Islet precursor cell (in vitro differentiated cells): Measurements from ENCODE around the gene DAB1.
A peak's percentile ranks its signal among the peaks of the same experiment; 100 is the strongest.

Experiments used
- DNase-seq: peaks from one replicate; pipeline ENCODE4 v3.0.0-alpha.2; 2018

DAB1 gene

DNA sequence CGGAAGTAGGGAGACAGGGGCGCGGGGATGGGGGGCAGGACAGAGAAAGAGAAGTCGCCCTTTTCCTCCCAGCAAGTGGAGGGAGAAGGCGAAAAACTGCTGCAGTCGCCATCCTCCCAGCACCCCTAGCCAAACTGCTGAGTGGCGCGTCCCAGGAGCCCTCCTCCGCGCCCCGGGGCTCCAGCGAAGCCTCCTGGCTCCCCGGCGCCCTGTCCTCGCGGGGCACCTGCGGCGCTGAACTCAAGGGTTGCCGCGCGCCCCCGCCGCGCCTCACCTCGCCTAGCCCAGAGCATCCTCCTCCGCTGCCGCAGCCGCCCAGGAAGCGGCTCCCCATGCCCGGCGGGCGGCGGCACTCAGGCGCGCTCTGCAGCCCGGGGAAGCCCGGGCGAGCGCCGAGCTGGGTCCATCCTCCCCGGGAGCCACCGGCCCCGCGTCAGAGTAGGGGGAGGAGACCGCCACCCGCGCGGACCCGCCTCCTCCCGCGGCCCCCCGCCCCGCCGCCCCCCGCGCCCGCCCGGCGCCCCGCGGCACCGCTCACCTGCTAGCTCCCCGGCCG, at the start of gene DAB1:
Gene DAB1 (minus strand): TSS at position 405 of the 556 bp plus-strand sequence. CDS start 133,030 bp downstream, outside the sequence.
- DNase-seq, result peak; percentile 72

DNA sequence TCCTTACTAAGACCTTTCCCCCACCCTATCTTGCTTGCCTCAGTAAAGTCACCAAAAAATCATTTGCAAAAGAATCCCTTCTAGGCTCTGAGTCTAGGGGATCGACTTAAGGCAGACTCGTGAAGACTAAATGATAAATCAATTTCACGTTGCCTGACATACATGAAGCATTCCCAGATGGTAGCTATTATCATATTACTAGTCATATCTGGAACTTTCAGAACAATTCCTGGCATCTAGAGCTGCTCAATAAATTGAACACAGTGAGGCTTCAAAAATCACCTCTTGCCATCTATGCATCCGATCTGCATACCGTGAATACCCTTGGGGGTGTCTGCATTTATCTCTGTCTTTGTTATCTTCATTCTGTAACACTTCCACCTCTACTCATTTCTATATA, 49.6 kb upstream of the DAB1 start:
- no peak for DNase-seq

DNA sequence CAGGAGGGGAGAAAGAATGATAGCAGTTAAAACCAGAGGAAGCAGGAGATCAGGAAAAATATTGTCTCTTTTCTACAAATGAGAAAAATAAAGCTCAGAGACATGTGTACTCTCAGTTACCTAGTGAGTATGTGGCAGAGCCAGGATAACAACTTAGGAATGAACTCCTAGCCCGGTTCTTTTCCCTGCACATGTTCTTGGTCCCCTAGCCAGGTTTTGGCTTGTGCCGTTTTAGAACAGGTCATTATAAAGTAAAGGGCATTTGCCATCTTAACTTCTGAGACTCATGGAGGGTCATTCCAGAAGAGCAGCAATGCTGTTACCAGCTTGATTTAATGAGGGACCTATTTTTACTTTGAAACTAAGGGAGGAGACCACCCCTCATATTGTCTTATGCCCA, 48.1 kb upstream of the DAB1 start:
- no peak for DNase-seq

DNA sequence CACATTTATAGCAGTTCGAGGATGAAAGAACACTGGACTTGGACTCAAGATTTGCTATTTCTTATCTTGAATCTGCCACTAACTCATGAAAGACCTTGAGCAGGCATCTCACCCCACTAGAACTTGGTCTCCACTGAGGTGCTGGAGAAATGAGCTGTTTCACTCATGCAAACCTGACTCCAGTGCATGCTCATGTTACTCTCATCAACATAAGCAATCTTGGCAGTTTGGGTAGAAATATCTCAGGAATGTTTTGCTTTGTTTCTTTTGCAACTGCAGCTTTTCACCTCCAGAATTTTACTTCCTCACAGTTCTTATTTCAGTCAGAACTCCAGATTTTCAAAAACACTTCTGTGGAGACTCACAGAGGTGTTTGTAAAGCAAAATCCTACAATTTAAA, 46.2 kb upstream of the DAB1 start:
- DNase-seq, result no peak

DNA sequence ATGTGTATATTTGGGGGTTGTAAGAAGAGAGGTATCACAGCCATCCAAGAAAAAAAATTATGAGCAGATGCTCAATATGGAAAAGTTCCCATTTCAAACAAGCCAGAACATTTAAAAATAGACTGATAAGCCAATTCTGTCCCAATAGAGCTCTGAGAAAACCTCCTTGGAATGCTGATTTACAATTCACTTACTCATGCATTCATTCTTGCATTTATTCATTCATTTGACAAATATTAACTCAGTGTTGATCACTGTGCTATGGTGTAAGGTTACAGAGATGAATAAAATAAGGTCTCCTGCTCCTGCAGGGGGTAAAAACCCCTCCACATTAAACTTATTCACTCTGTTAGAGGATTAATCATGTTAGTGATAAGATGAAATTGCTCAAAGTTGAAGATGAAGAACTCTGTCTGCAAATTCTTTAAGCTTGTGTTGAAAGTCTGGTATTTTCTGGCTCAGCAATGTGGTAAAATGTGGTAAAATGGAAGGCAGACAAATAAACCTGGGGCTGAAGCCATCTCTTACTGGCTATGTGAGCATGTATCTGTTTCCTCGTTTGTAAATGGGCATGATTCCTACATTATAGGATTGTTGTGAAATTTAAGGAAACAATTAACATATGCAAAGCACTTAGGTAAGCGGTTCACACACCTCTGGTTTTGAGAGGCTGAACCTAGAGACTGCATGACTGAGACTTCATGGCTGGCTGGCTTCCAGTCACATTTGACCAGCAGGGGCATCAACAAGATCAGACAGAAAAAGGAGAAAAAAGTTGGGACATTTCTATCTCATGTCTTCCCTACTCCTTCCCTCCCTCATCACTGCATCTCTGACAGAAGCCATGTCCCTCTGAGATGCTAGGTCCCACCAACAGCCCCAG, 45.0 kb upstream of the DAB1 start:
- no peak for DNase-seq

DNA sequence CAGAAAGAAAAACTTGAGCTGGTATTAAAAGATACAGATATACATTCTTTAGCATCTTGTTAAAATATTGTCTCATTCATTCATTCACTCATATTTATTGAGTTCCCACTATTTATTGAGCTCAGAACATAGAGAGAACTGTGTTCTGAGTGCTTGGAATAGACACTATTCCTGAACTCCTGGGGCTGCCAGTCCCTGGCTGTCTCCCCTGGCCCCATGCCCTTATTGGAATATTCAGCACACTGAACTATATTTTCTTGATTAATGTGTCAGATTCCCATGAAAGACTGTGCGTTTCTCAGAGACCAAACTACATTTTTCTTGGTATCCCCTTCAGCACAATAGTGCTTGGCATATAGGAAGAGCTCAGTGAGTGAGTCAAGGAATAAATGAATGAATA, 44.0 kb upstream of the DAB1 start:
- DNase-seq, result no peak

DNA sequence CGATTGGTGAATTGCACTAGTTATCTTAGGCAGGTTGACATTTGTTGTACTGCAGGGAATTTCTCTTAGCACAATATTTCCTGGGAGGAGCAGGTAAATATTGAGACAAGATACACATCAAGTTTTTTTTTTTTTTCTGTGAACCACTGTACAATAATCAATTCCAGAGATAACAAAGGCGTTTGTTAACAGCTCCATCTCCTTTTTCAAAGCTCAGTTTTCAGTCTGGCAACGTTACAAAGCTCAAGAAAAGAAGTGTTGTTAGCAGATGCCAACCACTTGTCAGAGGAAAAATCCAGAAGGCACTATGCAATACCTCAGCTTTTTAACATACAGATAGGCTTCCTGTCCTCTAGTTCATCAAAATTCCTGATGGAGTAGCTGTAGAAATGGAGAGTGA, 40.9 kb upstream of the DAB1 start:
- no peak for DNase-seq

DNA sequence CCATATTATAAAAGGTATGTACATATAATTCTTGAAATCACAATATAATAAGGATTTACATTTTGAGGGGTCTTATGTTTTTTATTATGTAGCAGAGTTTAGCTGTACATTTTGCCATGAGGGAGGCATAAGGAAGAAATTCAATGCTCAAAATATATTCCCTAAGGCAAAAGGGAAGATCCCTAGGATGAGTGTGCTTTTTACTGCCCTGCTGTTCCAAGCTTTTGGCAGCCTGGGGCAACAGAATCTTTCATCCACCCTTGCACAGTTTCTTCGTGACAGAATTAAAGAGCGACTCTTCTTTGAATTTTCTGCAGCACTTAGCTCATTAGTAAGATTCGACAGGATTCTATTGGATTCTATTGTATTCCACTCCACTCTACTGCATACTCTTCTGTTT, 39.5 kb upstream of the DAB1 start:
- no peak for DNase-seq

DNA sequence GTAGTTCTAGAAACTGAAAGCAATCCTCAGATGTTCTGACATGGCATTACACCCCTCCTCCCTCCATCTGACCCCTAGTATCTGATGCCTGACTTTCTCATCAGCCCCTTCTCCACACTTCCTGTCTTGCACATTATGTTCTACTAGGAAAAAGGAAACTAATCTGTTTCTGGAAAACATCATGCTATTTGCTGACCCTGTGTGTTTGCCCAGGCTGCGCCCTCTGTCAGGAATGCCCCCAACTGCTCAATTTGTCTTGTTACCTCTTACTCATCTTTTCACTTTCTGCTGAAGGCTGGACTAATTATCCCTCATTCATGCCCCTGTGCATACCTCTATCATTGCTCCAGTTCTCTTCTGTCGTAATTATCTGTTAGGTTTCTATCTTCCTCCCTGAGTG, 37.5 kb upstream of the DAB1 start:
- DNase-seq, result peak; percentile 57

DNA sequence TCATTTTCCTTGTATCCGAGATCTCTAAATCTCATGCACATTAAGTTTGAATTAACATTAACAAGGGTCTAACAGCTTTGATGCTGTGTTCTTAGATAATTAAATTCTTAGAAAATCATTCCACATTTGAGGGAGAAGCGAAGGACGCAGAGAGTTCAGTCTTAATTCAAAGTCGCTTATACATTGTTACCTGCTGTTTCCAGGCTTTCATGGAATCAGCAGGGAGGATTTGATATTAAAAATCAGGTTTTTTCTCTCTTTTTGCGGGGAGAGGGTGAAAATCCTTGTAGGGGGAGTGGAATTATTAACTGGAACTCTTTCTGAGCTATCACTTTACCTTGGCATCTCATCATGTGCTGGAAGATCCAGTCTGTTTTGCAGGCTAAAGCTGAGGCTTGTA, 27.7 kb upstream of the DAB1 start:
- DNase-seq, result no peak

DNA sequence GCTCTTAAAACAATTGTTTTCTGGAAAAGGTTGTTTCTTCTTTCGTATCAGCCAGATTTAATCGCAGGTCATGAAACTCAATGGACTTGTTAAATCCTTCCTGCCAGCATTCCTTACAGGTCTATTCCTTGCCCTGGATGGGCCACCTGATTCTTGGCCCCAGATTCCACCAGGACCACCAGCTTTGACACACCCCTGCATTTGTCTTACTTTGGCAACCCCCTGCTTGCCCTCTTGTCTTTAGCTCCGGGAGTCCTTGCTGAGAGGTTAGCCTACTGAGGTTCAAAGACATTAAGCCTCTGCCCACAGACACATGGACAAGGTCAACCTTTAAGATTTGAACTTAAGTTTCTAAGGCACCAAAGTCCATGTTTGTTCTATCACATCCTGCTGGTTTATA, 27.1 kb upstream of the DAB1 start:
- no peak for DNase-seq

DNA sequence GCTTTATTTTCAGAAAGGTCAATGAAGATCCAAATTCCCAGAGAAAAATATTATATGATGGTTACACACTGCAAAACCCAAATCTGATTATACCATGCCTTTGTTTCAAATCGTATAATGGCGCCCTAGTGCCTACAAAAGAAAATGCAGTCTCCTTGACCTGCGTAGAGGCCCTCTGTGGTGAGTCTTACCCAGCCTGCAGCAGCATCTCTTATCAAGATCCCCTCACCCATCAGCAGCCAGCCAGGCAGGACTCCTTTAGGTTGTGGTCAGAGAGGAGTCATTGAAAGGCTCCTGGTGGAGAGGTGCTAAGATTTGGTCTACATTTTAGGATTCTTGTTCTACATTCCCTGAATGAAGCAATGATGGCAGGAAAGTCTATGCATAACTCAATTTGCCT, 23.7 kb upstream of the DAB1 start:
- DNase-seq, result peak; percentile 53

DNA sequence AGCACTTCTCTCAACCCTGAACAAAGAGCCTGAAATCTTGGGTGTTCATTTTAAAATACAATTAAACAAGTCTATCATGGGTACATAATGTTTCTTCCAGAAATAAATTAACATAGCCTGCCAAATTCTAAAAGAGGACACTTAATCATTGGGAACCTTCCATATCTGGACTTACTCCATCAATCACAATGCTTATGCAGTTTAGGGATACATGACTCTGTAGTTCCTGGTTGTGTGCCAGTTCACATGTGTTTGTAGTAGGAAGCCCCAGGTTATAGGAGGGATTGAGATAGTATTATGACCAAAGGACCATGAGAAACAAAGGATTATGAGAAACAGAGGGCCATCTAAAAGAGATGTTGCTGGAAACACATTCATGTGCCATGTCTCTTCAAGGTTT, 19.1 kb upstream of the DAB1 start:
- no peak for DNase-seq

DNA sequence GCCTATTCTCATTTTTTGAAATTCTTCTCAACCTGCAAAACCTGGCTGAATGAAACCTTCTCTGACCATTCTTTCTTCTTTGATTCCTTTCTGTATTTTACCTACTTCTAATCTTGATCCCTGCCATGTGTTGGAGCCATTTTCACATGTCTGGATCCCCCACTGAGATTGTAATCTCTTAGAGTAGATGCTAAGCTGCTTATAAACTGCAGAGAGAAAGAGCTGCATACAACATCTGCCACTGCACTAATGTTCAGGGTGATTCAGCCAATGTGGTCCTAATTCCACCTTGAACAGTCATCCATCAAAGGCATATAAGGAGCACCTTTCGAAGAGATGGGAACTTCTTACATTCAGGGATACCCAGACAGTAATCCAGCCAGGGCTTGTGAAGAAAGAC, 16.2 kb upstream of the DAB1 start:
- DNase-seq, result no peak

DNA sequence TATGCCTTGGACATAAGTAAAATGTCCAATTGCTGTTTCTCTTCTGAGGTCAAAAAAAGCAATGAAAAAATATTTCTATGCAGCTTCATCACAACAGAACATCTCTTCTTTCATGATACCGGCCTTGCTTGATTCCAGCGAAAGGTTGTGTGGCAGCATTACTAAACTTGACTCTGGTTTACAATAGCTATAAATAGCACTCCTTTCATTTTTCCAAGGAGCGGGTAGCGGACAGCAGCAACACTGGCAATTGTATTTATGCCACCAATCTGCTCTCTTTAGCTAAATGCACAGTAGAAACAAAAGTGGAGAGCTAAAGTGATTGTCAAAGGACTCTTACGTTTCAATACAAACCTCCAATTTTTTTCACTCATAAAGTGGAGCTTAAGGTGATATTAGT, 7.5 kb upstream of the DAB1 start:
- no peak for DNase-seq

DNA sequence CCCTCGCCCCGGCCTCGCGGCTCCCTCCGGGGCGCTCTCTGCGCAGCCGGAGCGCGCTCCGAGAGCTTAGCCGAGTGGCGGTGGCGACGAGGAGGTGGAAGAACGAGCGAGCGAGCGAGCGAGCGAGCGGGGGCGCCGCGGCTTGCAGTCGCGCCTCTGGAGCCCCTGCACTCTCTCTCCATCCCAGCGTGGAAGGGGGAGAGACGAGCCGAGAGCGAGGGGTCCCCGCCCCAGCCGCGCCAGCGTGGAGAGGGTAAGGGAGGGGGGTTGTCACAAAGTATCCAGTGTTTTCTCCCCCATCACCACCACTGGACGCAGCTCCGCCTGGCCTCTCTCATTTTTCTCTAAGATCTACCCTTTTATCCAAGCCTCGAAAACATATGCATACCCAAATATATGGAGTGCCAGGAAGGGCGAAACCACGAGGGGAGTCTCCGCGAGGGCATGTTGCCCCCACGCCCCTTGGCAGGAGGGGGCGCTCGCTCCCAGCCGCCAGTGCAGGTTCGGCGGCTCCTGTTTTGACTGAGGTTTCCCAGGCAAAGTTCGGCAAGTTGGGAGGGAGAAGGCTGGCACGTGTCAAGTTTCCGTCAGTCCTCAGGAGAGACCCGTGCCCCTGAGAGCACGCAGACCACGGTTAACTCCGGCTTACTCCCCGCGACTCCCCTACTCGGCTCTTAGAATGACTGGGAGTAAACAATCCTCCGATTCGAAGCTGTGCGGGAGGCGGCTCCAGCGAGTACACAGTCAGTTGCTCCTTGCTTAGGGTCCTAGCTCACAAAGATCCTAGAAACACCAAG, 569 bp upstream of the DAB1 start:
- DNase-seq, result peak; percentile 84

DNA sequence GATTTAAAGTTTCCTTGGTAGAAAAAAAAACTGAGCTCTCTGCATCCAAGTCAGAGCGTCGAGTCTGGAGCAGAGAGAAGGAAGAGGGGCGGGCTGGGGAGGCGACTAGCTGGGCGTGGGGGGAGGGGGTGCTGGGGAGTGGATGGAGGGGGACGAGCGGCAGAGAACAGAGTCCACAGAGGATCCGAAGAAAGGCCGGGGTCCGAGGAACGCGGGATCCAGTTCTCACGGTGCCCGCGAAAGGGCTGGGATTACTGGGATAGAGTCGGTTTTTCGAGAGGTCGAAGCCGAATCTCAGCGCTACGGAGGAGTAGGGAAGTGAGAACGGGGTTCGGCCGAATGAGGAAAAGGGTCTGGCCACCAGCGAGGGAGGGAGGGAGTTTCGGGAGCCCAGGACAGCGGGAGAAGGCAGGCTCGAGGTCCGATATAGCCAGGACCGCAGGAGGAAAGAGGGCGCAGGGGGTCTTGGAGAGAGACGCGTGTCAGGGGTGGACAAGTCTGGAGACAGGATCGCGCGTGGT, 665 bp downstream of the DAB1 start:
- no peak for DNase-seq

DNA sequence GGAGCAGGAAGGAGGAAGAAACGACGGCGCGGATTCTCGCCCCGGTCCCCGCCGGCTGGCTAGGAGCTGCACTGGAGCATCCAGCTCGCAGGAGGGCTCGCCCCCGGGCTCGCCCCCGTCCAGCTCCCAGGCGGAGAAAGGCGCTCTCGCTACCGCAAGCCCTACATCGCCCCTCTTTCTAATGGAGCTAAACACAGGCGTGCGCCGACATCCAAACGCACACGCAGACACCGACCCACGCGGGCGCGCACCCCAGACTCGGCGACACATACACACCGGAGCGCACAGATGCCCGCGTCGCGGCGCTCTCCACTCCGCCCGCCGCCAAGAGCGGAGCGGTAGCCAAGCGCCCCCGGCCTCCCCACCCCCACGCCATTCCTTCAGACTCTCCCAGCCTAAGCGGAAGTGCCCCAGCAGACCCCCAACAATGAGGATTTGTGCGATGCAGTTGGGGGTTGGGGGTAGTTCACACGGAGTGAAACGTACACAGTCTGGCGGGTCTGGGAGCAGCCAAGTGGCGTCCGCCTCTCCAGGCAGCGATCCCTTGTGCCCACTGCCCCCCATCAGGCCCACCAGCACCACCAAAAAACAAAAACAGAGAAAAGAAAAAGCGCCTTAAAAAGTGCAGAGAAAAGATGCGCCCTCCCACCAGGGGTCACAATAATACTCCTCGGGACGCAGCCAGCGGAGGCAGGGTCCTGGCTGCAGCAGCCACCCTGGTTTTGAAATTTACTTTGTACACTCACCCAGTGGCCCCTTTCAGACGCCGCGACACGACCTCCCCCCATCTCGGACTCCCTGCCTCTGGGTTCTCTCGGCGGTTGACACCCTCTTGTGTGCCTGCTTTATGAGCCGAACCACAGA, 1.4 kb downstream of the DAB1 start:
- peak; percentile 74 for DNase-seq

DNA sequence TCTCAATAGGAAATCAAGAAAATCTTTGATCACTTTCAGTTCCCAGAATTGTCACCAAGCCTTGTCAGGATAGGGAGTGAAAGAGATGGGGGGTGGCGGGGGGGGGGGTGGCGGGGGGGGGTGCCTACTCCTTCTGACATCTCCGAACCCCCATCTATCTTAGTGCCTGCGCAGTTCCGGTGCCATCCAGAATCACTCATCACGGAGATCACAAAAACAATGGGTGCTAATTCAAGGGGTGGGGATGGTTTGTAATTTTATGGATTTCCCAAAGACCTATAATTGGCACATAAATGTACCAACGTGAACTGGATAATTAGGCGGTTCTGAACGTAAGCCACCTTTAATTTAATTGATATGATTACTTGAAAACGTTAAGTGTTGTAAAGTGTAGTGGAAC, 2.1 kb downstream of the DAB1 start:
- DNase-seq, result no peak

DNA sequence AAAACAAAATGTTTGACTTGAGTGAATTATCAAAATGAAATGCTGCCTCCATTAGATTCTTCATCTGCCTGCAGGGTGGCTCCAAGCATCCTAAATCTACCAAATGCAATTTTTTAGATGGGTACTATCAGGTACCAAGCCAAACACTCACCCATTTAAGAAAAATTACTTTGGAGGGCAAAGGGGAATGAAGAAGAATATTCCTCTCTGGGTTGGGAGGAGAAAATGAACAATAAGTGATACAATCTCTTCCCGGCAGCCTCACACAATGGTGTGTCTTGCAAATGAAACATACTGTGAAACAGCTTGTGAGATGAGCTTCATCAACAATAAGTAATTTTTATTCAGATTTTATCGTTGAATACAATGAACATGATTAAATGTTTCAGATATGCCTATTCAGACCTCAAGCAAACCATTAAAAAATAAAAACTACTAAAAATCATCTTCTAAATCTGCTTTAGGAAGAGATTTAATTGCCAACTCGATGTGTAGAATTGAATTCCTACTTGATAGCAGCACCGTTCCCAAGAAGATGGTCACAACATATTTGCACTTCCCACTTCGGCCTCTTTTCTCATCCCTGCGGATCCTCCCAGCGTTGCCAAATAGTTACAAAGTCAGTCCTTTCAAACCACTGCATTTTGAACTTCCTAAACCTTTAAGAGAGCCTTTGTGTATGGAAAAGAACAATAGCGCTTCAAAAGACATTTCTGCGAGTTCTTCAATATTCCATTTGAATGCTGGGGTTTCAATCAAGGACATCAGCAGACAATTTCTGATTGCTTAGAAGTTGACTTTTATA, 2.7 kb downstream of the DAB1 start:
- DNase-seq, result no peak

DNA sequence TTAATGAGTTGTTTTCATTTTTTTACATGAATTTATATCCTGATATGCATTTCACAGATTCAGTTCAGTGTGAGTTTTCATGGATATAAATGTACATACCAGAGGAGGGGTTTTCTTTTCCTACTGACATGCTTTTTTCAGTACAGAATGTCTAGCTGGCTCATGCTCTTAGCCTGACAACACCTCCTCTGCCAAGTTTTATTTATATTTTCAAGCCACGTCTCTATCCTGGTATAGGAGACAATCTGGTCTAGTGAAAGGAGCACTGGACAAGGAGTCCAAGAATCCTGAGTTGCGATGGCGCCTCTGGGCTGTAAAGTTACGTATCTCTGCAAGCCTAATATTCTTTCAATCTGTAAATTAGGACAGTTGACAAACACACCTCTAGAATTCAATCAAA, 4.9 kb downstream of the DAB1 start:
- DNase-seq, result no peak

DNA sequence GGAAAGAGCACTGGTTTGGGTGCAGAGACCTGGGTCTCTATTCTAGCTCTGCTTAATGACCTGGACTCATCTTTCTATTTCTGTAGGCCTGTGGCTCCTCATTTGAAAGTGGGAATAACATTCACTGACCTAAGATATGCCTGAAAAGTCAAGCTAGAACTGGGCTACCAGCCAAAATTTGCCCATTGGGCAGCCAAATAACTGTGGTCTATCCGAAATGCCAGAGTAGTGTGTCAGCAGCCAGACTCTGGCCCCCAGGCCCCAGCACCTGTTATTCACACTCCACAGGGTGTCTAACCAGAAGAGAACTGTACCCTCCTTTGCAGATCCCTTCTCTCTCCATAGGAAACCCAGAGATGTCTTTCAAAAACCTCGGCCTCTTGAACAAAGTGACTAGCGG, 12.6 kb downstream of the DAB1 start:
- peak; percentile 66 for DNase-seq
